DND-41 (cell line): ENCODE data around the gene PKHD1.

Source experiments
- ATAC-seq: fragments of 200-7000 bp; cut with Tn5 transposase; 3 replicates; pipeline ENCODE4 v1.9.1; 2021; ENCODE audit warnings: low read depth; ENCODE audit not compliant: insufficient read depth
- DNase-seq: peaks from one replicate; pipeline ENCODE4 v3.0.0-alpha.2; 2020
- H2AFZ ChIP-seq: 2 replicates; pipeline ENCODE4 v1.6.0; 2012; ENCODE audit warnings: low read depth, low read length
- H3K27ac ChIP-seq: 2 replicates; pipeline ENCODE4 v1.5.1; 2012; ENCODE audit warnings: low read length, inconsistent platforms
- H3K27me3 ChIP-seq: fragments of 200-600 bp; sonication (generic); 2 replicates; pipeline ENCODE4 v1.6.0; 2012; ENCODE audit warnings: low read length, mild to moderate bottlenecking, inconsistent platforms; ENCODE audit not compliant: insufficient read depth, poor library complexity
- H3K36me3 ChIP-seq: 2 replicates; pipeline ENCODE4 v1.5.1; 2012; ENCODE audit warnings: low read length, inconsistent platforms; ENCODE audit not compliant: insufficient read depth
- H3K4me1 ChIP-seq: 2 replicates; pipeline ENCODE4 v1.5.1; 2012; ENCODE audit warnings: mild to moderate bottlenecking, low read length; ENCODE audit not compliant: insufficient read depth
- H3K4me2 ChIP-seq: 2 replicates; pipeline ENCODE4 v1.6.0; 2012; ENCODE audit warnings: mild to moderate bottlenecking, moderate library complexity, low read length, inconsistent platforms; ENCODE audit not compliant: insufficient read depth
- H3K4me3 ChIP-seq, 2 experiments: fragments of 200-600 bp in 1 of 2; shearing (Covaris generic) in 1 of 2; 2 replicates each; pipeline ENCODE4 v1.5.1; 2012 to 2016; ENCODE audit warnings: inconsistent platforms in 2 of 2, low read length in 2 of 2, mild to moderate bottlenecking in 2 of 2, low read depth in 1 of 2, moderate library complexity in 1 of 2
- H3K79me2 ChIP-seq: 2 replicates; pipeline ENCODE4 v1.6.0; 2012; ENCODE audit warnings: low read length, inconsistent platforms; ENCODE audit not compliant: insufficient read depth
- H3K9ac ChIP-seq: 2 replicates; pipeline ENCODE4 v1.6.0; 2012; ENCODE audit warnings: low read depth, mild to moderate bottlenecking, inconsistent platforms, low read length, moderate library complexity
- H3K9me3 ChIP-seq: 2 replicates; pipeline ENCODE4 v1.5.1; 2012; ENCODE audit warnings: low read length, moderate library complexity, mild to moderate bottlenecking, inconsistent platforms; ENCODE audit not compliant: insufficient read depth, severe bottlenecking
- H4K20me1 ChIP-seq: 2 replicates; pipeline ENCODE4 v1.6.0; 2012; ENCODE audit warnings: low read length; ENCODE audit not compliant: insufficient read depth
- EZH2 ChIP-seq: IDR thresholded peaks from 3 replicates; pipeline ENCODE4 v1.6.1; 2012; ENCODE audit warnings: borderline replicate concordance, low read depth, mild to moderate bottlenecking, moderate library complexity, low read length, inconsistent platforms; ENCODE audit not compliant: severe bottlenecking
- TF ChIP-seq, protein P1 (sequence below): IDR thresholded peaks from 2 replicates; pipeline ENCODE4 v1.5.1; 2012; ENCODE audit warnings: borderline replicate concordance, low read length, moderate library complexity, mild to moderate bottlenecking; ENCODE audit not compliant: poor library complexity, severe bottlenecking; ENCODE audit errors: extremely low read depth

PKHD1 gene

GRCh38 chr6:51857134-51857533, 230.3 kb downstream of the PKHD1 start:
- no peak overlapping the region for H3K4me3 ChIP-seq
- no peak overlapping the region for H3K9ac ChIP-seq
- no peak overlapping the region for H2AFZ ChIP-seq
- H3K79me2 ChIP-seq = no peaks in the 10 kb centered on the region
- no peak overlapping the region for H3K27ac ChIP-seq
- H4K20me1 ChIP-seq = no peaks in the 10 kb centered on the region
- no peaks in the 10 kb centered on the region for H3K36me3 ChIP-seq
- H3K9me3 ChIP-seq = no peaks in the 10 kb centered on the region
- DNase-seq (no peak), ATAC-seq (no peak)
- H3K4me2 ChIP-seq = no peak overlapping the region
- no peaks in the 10 kb centered on the region for H3K4me1 ChIP-seq
- H3K27me3 ChIP-seq = no peaks in the 10 kb centered on the region
- no peak for TF ChIP-seq EZH2
- TF ChIP-seq, protein P1, sequence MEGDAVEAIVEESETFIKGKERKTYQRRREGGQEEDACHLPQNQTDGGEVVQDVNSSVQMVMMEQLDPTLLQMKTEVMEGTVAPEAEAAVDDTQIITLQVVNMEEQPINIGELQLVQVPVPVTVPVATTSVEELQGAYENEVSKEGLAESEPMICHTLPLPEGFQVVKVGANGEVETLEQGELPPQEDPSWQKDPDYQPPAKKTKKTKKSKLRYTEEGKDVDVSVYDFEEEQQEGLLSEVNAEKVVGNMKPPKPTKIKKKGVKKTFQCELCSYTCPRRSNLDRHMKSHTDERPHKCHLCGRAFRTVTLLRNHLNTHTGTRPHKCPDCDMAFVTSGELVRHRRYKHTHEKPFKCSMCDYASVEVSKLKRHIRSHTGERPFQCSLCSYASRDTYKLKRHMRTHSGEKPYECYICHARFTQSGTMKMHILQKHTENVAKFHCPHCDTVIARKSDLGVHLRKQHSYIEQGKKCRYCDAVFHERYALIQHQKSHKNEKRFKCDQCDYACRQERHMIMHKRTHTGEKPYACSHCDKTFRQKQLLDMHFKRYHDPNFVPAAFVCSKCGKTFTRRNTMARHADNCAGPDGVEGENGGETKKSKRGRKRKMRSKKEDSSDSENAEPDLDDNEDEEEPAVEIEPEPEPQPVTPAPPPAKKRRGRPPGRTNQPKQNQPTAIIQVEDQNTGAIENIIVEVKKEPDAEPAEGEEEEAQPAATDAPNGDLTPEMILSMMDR = no peak

DNA sequence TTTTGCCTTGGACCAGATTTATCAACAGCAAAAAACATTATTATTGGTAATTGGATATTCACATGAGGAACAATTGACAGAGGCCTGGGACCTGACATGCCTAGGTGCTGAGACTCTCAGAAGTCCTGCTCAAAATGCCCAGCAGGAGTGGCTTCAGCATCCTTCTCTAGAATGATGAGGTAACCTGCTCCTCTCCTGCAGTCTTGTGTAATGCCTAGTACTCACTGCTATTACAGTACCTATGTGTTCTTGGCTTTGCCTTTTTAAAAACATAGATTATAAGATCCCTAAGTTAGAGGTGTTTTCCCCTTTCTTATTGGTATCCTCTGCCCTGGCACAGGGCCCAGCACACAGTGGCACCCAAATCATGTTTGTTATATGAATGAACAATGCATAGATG, 230.9 kb downstream of the PKHD1 start:
- DNase-seq (no peak), ATAC-seq (no peak)
- no peak overlapping the region for H3K4me3 ChIP-seq
- no peaks in the 10 kb centered on the region for H4K20me1 ChIP-seq
- no peaks in the 10 kb centered on the region for H3K36me3 ChIP-seq
- H3K27me3 ChIP-seq = no peaks in the 10 kb centered on the region
- H3K9ac ChIP-seq = no peak overlapping the region
- no peaks in the 10 kb centered on the region for H3K9me3 ChIP-seq
- no peaks in the 10 kb centered on the region for H3K4me1 ChIP-seq
- H3K27ac ChIP-seq = no peak overlapping the region
- H3K79me2 ChIP-seq = no peaks in the 10 kb centered on the region
- no peak overlapping the region for H2AFZ ChIP-seq
- no peak for TF ChIP-seq EZH2
- TF ChIP-seq, protein P1 = no peak
- no peak overlapping the region for H3K4me2 ChIP-seq

DNA sequence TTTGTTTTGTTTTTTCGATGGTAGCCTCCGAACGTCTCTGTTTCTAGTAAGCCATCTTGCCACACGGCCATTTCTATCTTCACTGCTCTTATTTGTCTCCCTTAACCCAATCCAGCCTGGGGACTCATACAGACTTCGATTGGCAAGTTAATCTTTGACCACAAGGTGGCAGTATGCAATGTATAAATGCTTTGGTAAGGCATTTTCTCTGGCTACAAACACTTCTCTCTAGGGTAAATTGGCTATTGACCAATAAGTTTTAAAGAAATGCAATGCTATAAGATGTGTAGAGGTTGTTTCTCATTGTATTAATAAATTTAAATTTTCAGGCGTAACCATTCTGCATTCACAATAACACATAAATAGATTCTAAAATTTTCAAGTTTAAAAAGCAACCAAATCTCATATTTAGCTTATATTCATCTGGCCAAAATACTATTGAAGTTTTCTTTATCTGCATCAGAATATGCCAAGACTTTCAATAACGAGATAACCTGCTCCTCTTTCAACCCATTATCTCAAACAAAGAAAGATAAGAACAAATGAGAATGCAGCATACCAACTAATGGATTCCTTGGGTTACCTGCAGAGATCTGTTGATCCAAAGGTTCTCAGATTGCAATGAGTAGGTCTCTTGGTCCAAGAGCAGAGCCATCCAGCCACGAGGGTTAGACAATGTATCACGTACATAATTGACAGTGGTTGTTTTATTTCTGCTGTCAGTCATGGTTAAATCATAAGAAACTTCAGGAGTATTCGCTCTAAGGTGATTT, 231.9 kb downstream of the PKHD1 start:
- peak; percentile 52 for DNase-seq
- Histone ChIP-seq H3K27ac (no peak overlapping the region), H2AFZ (0 out of 2 replicates have a peak overlapping the region, but pooled peaks have one; percentile 27), H3K36me3 (no peaks in the 10 kb centered on the region), H3K9me3 (no peaks in the 10 kb centered on the region), H3K27me3 (no peaks in the 10 kb centered on the region), H3K9ac (no peak overlapping the region), H3K79me2 (no peaks in the 10 kb centered on the region), H3K4me1 (no peaks in the 10 kb centered on the region), H3K4me3 (no peak overlapping the region), H4K20me1 (no peaks in the 10 kb centered on the region), H3K4me2 (no peak overlapping the region)
- TF ChIP-seq, protein P1 = peak; percentile 88
- no peak for TF ChIP-seq EZH2
- ATAC-seq = peak; percentile 91
